Effector memory CD8-positive, alpha-beta T cell (primary cell): Measurements from ENCODE around the gene USP14.

Experiments used
- ATAC-seq: fragments of 150-1000 bp; cut with Tn5 transposase; replicated peaks from 2 replicates; pipeline ENCODE4 v1.10.0; 2021; ENCODE audit warnings: mild to moderate bottlenecking, moderate library complexity
- DNase-seq, 3 experiments: peaks; one replicate each; pipeline ENCODE4 v3.0.0; 2021
- H3K27ac Mint-ChIP-seq, 2 donors: one replicate each; pipeline ENCODE4 v1.8.0; 2022; ENCODE audit warnings: mild to moderate bottlenecking in 2 of 2, mixed read lengths in 2 of 2, moderate library complexity in 2 of 2
- H3K27me3 Mint-ChIP-seq, 2 donors: one replicate each; pipeline ENCODE4 v1.8.0; 2022; ENCODE audit warnings: mixed read lengths in 2 of 2
- H3K36me3 Mint-ChIP-seq: one replicate; pipeline ENCODE4 v1.8.0; 2022; ENCODE audit warnings: mild to moderate bottlenecking, moderate library complexity, mixed read lengths; ENCODE audit not compliant: insufficient read depth
- H3K4me1 Mint-ChIP-seq, 2 donors: one replicate each; pipeline ENCODE4 v1.8.0; 2022; ENCODE audit warnings: low read depth in 2 of 2, mixed read lengths in 2 of 2
- H3K4me3 Mint-ChIP-seq, 2 donors: one replicate each; pipeline ENCODE4 v1.8.0; 2022; ENCODE audit warnings: mild to moderate bottlenecking in 2 of 2, mixed read lengths in 2 of 2, moderate library complexity in 2 of 2
- H3K9me3 Mint-ChIP-seq, 2 donors: one replicate each; pipeline ENCODE4 v1.8.0; 2022; ENCODE audit warnings: mixed read lengths in 2 of 2

The USP14 gene

GRCh38 chr18:189254-189653 is 30.9 kb downstream of the USP14 start:
- no peaks in the 10 kb centered on the region for H3K9me3 Mint-ChIP-seq
- H3K36me3 Mint-ChIP-seq = peaks cover 33% of the 10 kb centered on the region
- no peak for ATAC-seq
- no peaks in the 10 kb centered on the region for H3K27me3 Mint-ChIP-seq
- peaks cover 11 to 20% of the 10 kb centered on the region in 2 donors for H3K4me1 Mint-ChIP-seq
- no peak overlapping the region for H3K4me3 Mint-ChIP-seq
- peak overlapping the region in 1 of 2 donors; percentile 41 for H3K27ac Mint-ChIP-seq
- DNase-seq = no peak

GRCh38 chr18:191725-192124 is 33.4 kb downstream of the USP14 start:
- H3K9me3 Mint-ChIP-seq = no peaks in the 10 kb centered on the region
- H3K27ac Mint-ChIP-seq = no peak overlapping the region
- no peaks in the 10 kb centered on the region for H3K27me3 Mint-ChIP-seq
- DNase-seq (no peak), ATAC-seq (no peak)
- H3K36me3 Mint-ChIP-seq = peaks cover 26% of the 10 kb centered on the region
- H3K4me1 Mint-ChIP-seq = peaks cover 13 to 25% of the 10 kb centered on the region in 2 donors
- H3K4me3 Mint-ChIP-seq = no peak overlapping the region

- DNase-seq (no peak), ATAC-seq (no peak)
- Mint-ChIP-seq H3K4me1 (peaks cover 13 to 19% of the 10 kb centered on the region in 2 donors), H3K27me3 (no peaks in the 10 kb centered on the region), H3K4me3 (no peak overlapping the region), H3K36me3 (peaks cover 35% of the 10 kb centered on the region), H3K27ac (no peak overlapping the region), H3K9me3 (no peaks in the 10 kb centered on the region)
Observed at GRCh38 chr18:192801-193200, 34.4 kb downstream of the USP14 start.

GRCh38 chr18:195651-196050 is 37.3 kb downstream of the USP14 start:
- ATAC-seq (no peak), DNase-seq (no peak)
- Mint-ChIP-seq H3K36me3 (peaks cover 37% of the 10 kb centered on the region), H3K4me3 (no peak overlapping the region), H3K9me3 (no peaks in the 10 kb centered on the region), H3K4me1 (peaks cover 9 to 16% of the 10 kb centered on the region in 2 donors), H3K27me3 (no peaks in the 10 kb centered on the region), H3K27ac (peak overlapping the region in 1 of 2 donors; percentile 7)

GRCh38 chr18:199214-199613 is 40.9 kb downstream of the USP14 start:
- ATAC-seq (no peak), DNase-seq (no peak)
- Mint-ChIP-seq H3K4me1 (peaks cover 2 to 5% of the 10 kb centered on the region in 2 donors), H3K27ac (no peak overlapping the region), H3K27me3 (no peaks in the 10 kb centered on the region), H3K36me3 (peaks cover 59% of the 10 kb centered on the region), H3K4me3 (no peak overlapping the region), H3K9me3 (no peaks in the 10 kb centered on the region)

- no peaks in the 10 kb centered on the region for H3K9me3 Mint-ChIP-seq
- H3K4me1 Mint-ChIP-seq = peaks cover 2 to 5% of the 10 kb centered on the region in 2 donors
- ATAC-seq (no peak), DNase-seq (no peak)
- H3K36me3 Mint-ChIP-seq = peaks cover 61% of the 10 kb centered on the region
- no peaks in the 10 kb centered on the region for H3K27me3 Mint-ChIP-seq
- peak overlapping the region in 1 of 2 donors; percentile 15 for H3K27ac Mint-ChIP-seq
- H3K4me3 Mint-ChIP-seq = no peak overlapping the region
Observed at GRCh38 chr18:199768-200167, 41.4 kb downstream of the USP14 start.

- Mint-ChIP-seq H3K27me3 (no peaks in the 10 kb centered on the region), H3K27ac (peak overlapping the region in 1 of 2 donors; percentile 32), H3K9me3 (no peaks in the 10 kb centered on the region)
Observed at GRCh38 chr18:210075-210474, 51.7 kb downstream of the USP14 start.

GRCh38 chr18:210733-211132 is 52.4 kb downstream of the USP14 start:
- Mint-ChIP-seq H3K27ac (peak overlapping the region in 1 of 2 donors; percentile 19), H3K36me3 (peaks cover 86% of the 10 kb centered on the region), H3K9me3 (no peaks in the 10 kb centered on the region)

More at GRCh38 chr18:210075-210474, 51.7 kb downstream of the USP14 start:
- ATAC-seq = no peak
- H3K36me3 Mint-ChIP-seq = peaks cover 87% of the 10 kb centered on the region
- H3K4me1 Mint-ChIP-seq = peaks cover 0 to 1% of the 10 kb centered on the region in 2 donors
- no peak for DNase-seq
- H3K4me3 Mint-ChIP-seq = no peak overlapping the region

GRCh38 chr18:211582-211981 is 53.2 kb downstream of the USP14 start:
- no peaks in the 10 kb centered on the region for H3K27me3 Mint-ChIP-seq
- peak overlapping the region in 1 of 2 donors; percentile 19 for H3K27ac Mint-ChIP-seq
- DNase-seq (no peak), ATAC-seq (no peak)
- peaks cover 87% of the 10 kb centered on the region for H3K36me3 Mint-ChIP-seq
- H3K9me3 Mint-ChIP-seq = no peaks in the 10 kb centered on the region
- H3K4me1 Mint-ChIP-seq = peaks cover 0 to 1% of the 10 kb centered on the region in 2 donors
- no peak overlapping the region for H3K4me3 Mint-ChIP-seq

More at GRCh38 chr18:210733-211132, 52.4 kb downstream of the USP14 start:
- ATAC-seq = no peak
- Mint-ChIP-seq H3K4me3 (no peak overlapping the region), H3K27me3 (no peaks in the 10 kb centered on the region), H3K4me1 (peaks cover 0 to 1% of the 10 kb centered on the region in 2 donors)
- DNase-seq = no peak

- Mint-ChIP-seq H3K27me3 (no peaks in the 10 kb centered on the region), H3K27ac (no peak overlapping the region), H3K9me3 (no peaks in the 10 kb centered on the region), H3K4me3 (no peak overlapping the region), H3K4me1 (peaks cover 4 to 6% of the 10 kb centered on the region in 2 donors), H3K36me3 (peaks cover 91% of the 10 kb centered on the region)
- DNase-seq = no peak
- no peak for ATAC-seq
Observed at GRCh38 chr18:212780-213179, 54.4 kb downstream of the USP14 start.

- peak overlapping the region; percentile 8 to 14 for H3K27ac Mint-ChIP-seq
- no peaks in the 10 kb centered on the region for H3K27me3 Mint-ChIP-seq
- peaks cover 4 to 5% of the 10 kb centered on the region in 2 donors for H3K4me1 Mint-ChIP-seq
- no peak for ATAC-seq
- peaks cover 91% of the 10 kb centered on the region for H3K36me3 Mint-ChIP-seq
- H3K9me3 Mint-ChIP-seq = no peaks in the 10 kb centered on the region
- no peak for DNase-seq
- no peak overlapping the region for H3K4me3 Mint-ChIP-seq
Observed at GRCh38 chr18:213505-213904, 55.1 kb downstream of the USP14 start.

GRCh38 chr18:213966-214365 is 55.6 kb downstream of the USP14 start:
- H3K27me3 Mint-ChIP-seq = no peaks in the 10 kb centered on the region
- peaks cover 4 to 5% of the 10 kb centered on the region in 2 donors for H3K4me1 Mint-ChIP-seq
- H3K4me3 Mint-ChIP-seq = no peak overlapping the region
- H3K27ac Mint-ChIP-seq = peak overlapping the region; percentile 8 to 14
- DNase-seq = no peak
- no peaks in the 10 kb centered on the region for H3K9me3 Mint-ChIP-seq
- peaks cover 86% of the 10 kb centered on the region for H3K36me3 Mint-ChIP-seq
- ATAC-seq = no peak

- H3K4me1 Mint-ChIP-seq = peaks cover 4 to 5% of the 10 kb centered on the region in 2 donors
- H3K9me3 Mint-ChIP-seq = no peaks in the 10 kb centered on the region
- DNase-seq (no peak), ATAC-seq (no peak)
- H3K27me3 Mint-ChIP-seq = no peaks in the 10 kb centered on the region
- no peak overlapping the region for H3K27ac Mint-ChIP-seq
- H3K36me3 Mint-ChIP-seq = peaks cover 74% of the 10 kb centered on the region
- H3K4me3 Mint-ChIP-seq = no peak overlapping the region
Observed at GRCh38 chr18:215448-216010, 57.2 kb downstream of the USP14 start.

- Mint-ChIP-seq H3K9me3 (no peaks in the 10 kb centered on the region), H3K36me3 (peaks cover 60% of the 10 kb centered on the region), H3K4me3 (no peak overlapping the region), H3K27ac (peak overlapping the region; percentile 84 to 93), H3K27me3 (no peaks in the 10 kb centered on the region), H3K4me1 (peaks cover 4 to 5% of the 10 kb centered on the region in 2 donors)
- ATAC-seq = no peak
- DNase-seq = no peak
Observed at GRCh38 chr18:217532-218336, 59.4 kb downstream of the USP14 start.
